HS-27A (cell line): Measurements from ENCODE around the gene KIF21A.
"Not testable (repeated sequence)": the region's sequence is repeated elsewhere in the genome, so short reads cannot be mapped to it uniquely, and the experiment has no call there.

Source experiments
- DNase-seq: peaks from one replicate; pipeline ENCODE4 v3.0.0-alpha.2; 2012; ENCODE audit warnings: low read depth, missing footprints

Gene KIF21A

GRCh38 chr12:39344926-39345325, 98.0 kb downstream of the KIF21A start:
- no peak for DNase-seq

GRCh38 chr12:39343665-39344064, 99.3 kb downstream of the KIF21A start:
- DNase-seq, result no peak

- DNase-seq, result no peak
These were observed 101.2 kb downstream of the KIF21A start for GRCh38 chr12:39341761-39342160.

- DNase-seq, result no peak
These were observed 101.7 kb downstream of the KIF21A start for GRCh38 chr12:39341179-39341578.

- DNase-seq, result no peak
These were observed 110.2 kb downstream of the KIF21A start for GRCh38 chr12:39332661-39333175.

GRCh38 chr12:39331539-39332261, 111.2 kb downstream of the KIF21A start:
- DNase-seq, result no peak

- no peak for DNase-seq
These were observed 113.0 kb downstream of the KIF21A start for GRCh38 chr12:39329876-39330275.

- no peak for DNase-seq
These were observed 113.9 kb downstream of the KIF21A start for GRCh38 chr12:39329018-39329417.

GRCh38 chr12:39327965-39328364, 115.0 kb downstream of the KIF21A start:
- no peak for DNase-seq

GRCh38 chr12:39327510-39327909, 115.4 kb downstream of the KIF21A start:
- DNase-seq, result no peak

- no peak for DNase-seq
These were observed 123.7 kb downstream of the KIF21A start for GRCh38 chr12:39319180-39319579.

- DNase-seq, result no peak
These were observed 128.4 kb downstream of the KIF21A start for GRCh38 chr12:39314547-39314946.

- DNase-seq, result no peak
These were observed 133.4 kb downstream of the KIF21A start for GRCh38 chr12:39309516-39309915.

GRCh38 chr12:39301422-39301821, 141.5 kb downstream of the KIF21A start:
- DNase-seq, result no peak

- DNase-seq, result no peak
These were observed 142.1 kb downstream of the KIF21A start for GRCh38 chr12:39300799-39301198.

GRCh38 chr12:39297891-39298290, 145.0 kb downstream of the KIF21A start:
- no peak for DNase-seq

- DNase-seq, result no peak
These were observed 146.4 kb downstream of the KIF21A start for GRCh38 chr12:39296496-39296895.

GRCh38 chr12:39295593-39295992, 147.3 kb downstream of the KIF21A start:
- not testable (repeated sequence) for DNase-seq

- no peak for DNase-seq
These were observed 148.2 kb downstream of the KIF21A start for GRCh38 chr12:39294715-39295114.

- no peak for DNase-seq
These were observed 150.7 kb downstream of the KIF21A start for GRCh38 chr12:39292125-39292630.

GRCh38 chr12:39287817-39288216, 155.1 kb downstream of the KIF21A start:
- DNase-seq, result no peak

GRCh38 chr12:39287409-39287808, 155.5 kb downstream of the KIF21A start:
- DNase-seq, result no peak

- DNase-seq, result no peak
These were observed 164.5 kb downstream of the KIF21A start for GRCh38 chr12:39278426-39278825.

- DNase-seq, result no peak
These were observed 165.5 kb downstream of the KIF21A start for GRCh38 chr12:39277416-39277815.
